GM04504 (cell line): ENCODE results near the gene TOP1.
"Not testable (repeated sequence)": the region's sequence is repeated elsewhere in the genome, so short reads cannot be mapped to it uniquely, and the experiment has no call there.

Source experiments
- DNase-seq: peaks from one replicate; pipeline ENCODE4 v3.0.0-alpha.2; 2012; ENCODE audit warnings: low read depth

TOP1 gene

DNA sequence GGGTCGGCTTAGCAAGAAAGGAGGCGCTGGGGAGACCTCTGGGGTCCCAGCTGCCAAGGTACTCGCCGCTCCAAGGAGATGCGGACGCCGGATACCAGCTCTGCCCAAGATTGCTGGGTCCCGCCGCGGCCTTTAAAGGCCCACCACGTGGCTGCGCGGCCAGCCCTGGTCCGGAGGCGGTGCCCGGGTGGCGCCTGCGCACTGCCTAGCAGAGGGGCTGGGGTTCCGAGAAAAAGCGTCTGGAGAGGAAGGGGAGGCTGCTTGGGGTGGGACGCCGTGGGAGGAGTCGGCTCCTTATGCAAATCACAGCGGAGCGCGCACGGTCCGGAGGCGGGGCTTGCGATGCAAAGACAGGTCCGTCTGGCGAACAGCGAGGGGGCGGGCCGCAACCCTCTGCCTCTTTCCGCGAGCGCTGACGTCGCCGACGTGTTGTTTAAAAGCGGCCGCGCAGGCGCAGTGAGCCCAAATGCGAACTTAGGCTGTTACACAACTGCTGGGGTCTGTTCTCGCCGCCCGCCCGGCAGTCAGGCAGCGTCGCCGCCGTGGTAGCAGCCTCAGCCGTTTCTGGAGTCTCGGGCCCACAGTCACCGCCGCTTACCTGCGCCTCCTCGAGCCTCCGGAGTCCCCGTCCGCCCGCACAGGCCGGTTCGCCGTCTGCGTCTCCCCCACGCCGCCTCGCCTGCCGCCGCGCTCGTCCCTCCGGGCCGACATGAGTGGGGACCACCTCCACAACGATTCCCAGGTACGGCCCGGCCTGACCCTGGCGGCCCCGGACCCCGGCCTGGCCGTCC lies at the start of gene TOP1:
TOP1 (plus strand) TSS at position 464 of the 791 bp plus-strand sequence; CDS start at position 710, 246 bp downstream.
- DNase-seq, result peak; percentile 99

DNA sequence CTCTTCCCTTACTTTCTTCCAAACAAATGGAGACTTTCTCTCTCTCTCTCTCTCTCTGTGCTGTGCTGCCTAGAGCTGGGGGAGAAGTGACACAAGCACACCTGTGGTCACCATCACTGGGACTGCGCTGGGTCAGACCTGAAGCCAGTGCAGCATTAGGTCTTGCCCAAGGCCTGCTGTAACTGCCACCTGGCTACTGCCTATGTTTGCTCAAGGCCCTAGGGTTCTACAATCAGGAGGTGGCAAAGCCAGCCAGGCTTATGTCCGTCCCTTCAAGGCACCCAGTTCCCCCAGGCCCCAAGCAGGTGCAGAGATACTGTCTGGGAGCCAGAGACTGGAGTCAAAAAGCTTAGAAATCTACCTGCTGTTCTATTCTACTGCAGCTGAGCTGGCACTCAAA lies 49.4 kb upstream of the TOP1 start:
- DNase-seq, result no peak

DNA sequence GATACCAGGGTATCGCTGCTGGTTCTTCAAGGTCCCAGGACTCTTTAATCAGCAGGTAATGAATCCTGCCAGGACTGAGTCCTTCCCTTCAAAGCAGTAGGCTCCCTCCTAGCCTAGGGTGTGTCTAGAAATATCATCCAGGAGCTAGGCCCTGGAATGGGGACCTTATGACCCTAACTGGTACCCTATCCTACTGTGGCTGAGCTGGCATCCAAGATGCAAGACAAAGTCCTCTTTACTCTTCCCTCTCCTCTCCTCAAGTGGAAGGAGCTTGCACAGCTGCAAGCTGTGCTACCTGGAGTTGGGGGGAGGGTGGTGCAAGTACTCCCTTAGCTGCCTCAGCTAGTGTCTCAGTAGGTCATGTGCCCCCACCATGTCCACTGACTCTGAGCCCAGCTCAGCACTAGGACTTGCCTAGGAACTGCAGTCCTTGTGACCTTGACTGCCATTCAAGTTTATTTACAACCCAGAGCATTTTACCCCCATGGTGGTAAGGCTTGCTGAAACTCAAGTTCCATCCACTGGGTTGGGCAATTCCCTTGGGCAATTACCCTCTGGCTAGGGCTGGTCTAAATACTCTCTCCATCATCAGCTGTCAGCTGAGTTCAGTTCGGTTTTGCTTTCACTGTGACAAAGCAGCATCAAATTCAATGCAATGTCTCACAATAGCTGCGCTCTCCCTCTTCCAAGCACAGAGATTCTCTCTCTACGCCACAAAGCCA lies 48.4 kb upstream of the TOP1 start:
- DNase-seq, result no peak

DNA sequence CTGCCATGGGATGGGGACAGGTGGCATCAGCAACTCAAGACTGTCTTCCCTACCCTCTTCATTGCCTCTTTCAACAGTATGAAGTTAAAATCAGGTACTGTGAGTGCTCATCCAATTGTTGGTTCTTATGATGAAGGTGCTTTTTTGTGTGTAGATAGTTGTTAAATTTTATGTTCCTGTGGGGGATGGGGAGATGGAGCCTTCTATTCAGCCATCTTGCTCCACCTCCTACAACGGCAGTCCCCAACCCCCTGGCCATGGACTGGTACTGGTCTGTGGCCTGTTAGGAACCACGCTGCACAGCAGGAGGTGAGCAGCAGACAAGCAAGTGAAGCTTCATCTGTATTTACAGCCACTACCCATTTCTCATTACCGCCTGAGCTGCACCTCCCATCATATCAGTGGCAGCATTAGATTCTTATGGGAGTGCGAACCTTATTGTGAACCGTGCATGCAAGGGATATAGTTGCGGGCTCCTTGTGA lies 47.8 kb upstream of the TOP1 start:
- DNase-seq, result no peak

DNA sequence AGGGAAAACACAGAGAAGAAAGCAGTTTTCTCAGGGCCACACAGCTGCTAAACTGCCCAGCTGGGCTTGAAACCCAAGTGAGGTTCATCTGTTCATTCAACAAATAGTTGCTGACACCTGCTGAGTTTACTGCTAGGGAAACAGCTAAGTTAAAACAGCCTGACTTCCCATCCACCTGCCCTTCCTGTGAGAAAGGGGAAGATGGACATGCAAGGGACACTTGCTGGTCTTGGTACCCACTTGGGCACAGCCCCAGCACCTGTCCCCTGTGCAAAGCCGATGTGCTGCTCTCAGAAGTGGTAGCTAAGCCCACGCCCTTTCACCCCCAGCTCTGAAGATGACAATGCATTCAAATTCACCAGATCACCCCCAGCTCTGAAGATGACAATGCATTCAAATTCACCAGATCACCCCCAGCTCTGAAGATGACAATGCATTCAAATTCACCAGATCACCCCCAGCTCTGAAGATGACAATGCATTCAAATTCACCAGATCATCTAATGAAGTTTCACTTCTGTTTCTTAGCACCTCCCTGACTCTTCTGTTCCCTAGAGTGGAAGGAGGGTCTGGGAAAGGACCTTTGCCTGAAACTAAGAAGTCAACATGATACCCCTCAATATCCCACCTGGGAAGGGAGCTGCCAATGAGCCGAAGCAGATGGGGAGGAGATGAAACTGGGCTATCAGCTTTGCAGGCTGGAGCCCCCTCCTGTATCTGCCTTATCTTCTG lies 46.0 kb upstream of the TOP1 start:
- DNase-seq, result no peak

DNA sequence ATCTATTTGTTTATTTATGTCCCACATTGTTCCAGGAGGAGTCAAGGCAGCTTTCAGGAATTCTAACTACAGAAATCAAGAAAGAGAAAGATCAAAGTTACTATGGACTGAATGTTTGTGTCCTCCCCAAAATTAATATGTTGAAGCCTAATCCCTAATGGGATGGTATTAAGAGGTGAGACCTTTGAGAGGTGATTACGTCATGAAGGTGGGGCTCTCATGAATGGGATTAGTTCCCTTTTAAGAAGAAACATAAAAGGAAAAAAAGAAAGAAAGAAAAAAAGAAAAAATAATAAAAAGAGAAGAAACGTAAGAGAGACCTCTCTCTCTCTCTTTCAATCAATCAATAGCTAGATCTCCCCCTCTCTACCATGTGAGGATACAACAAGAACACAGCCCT lies 44.7 kb upstream of the TOP1 start:
- DNase-seq, result no peak

DNA sequence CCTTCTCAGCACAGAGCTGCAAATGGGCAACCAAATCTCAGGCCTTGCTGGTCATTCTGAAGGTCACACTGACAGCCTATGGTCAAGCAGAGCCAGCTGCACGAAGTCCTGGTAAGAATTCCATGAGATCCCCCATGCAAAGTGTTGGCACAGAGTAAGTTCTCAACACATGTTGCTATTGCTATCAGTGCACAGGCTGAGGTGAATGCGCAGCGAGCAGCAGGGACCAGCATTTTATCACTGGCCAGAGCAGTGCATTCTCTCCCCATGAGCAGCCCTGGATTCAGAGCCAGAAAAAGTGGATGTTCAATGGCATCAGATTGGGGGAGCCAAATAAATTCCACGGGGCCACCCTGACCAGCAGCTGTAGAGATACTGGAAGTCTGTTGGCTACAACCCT lies 44.1 kb upstream of the TOP1 start:
- no peak for DNase-seq

DNA sequence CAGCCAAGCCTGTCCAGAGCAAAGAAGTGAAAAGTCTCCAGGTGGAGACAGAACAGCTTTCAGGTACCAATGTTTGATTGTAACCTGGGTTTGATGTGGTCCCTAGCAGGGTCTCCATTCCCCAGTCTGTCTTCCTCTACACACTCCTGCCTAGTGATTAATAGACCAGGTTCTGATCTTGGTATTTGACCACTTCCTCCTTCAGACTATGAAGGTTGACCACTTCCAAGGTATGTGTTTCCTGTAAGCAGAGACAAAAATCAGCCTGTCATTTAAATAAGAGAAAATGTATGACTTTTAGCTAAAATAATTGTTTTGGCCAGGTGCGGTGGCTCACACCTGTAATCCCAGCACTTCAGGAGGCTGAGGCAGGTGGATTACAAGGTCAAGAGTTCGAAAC lies 41.8 kb upstream of the TOP1 start:
- DNase-seq, result no peak

DNA sequence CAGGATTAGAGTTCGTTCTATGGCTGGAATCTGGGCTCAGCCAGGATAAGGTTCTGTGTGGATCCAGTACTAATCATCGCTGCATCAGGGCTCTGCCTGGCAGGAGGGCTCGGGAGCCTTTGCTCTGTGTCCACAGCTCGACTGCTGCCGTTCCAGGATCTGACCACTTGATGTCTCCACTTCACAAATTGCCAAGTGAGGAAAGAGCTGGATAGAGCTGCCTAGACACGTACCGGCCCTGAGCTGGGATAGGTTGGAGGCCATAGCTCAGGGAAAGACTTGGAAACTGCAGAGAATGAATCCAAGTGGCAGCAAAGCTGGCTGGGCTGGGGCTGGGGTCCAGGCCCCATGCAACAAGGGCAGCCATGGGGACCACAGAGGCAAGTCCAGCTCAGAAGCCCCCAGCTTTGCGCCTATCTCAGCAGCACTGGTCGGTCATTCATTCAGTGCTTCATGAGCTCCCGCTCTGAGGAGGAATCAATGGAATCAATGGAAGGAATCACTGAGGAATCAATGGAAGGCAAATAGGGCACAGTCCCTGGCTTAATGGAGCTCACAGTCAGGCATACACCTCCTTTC lies 38.0 kb upstream of the TOP1 start:
- DNase-seq, result peak; percentile 74

DNA sequence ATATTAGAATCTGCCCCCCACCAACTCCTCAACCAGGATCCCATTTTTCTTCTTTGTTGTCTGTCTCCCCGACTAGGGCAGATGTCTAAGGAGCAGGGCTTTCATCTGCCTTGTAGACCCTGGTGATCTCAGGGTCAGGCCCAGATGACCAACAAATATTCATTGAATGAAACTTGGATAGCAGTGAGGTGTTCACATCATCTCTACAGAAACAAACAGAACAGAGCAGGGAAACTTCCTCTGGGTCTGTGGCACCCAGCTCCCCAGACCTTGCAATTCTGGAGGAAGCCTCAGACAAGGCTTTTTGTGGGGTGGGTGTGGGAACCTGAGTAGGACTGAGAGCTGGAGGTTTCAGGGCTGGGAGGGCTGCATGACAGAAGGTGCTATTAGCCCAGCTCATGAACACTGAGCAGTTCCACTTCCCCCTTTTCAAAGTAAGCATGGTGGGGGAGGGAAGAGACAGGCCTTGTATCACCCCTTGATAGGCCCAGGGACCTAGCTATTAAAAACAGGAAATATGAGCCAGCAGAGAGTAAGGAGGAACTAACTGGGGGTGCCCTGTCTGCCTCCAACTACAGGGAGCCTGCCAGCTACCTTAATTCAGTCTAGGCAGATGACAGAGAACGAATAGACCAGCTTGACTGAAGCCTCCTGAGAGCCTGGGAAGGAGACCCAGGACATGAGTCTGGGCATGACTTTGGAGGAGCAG lies 37.3 kb upstream of the TOP1 start:
- no peak for DNase-seq

DNA sequence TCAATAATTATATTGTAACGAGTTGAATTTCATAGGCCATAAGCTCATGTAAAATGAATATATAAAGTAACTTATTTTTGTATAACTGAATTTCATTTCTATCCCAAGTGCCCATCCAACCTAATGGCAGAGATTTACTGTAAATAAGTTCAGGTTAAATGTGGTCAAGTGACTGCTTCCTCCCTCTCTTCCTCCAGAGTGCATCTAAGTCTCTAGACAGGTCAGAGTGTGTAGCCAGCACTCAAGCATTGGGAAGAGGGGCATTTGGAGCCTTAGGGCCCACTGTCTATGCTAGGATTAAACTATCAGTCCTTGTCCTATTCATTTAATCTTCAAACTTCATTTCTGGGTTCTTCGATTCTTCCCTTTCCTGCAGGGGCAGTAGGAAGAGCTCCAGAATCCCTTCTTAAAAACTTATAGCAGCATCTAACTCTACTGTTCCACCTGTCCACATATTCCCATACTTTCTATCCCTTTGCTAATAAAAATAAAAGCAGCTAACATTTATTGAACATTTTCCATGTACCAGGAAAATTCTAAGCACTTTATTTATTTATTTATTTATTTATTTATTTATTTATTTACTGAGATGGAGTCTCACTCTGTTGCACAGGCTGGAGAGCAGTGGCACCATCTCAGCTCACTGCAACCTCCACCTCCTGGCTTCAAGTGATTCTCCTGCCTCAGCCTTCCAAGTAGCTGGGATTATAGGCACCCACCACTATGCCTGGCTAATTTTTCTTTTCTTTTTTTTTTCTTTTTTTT lies 36.1 kb upstream of the TOP1 start:
- DNase-seq, result no peak

DNA sequence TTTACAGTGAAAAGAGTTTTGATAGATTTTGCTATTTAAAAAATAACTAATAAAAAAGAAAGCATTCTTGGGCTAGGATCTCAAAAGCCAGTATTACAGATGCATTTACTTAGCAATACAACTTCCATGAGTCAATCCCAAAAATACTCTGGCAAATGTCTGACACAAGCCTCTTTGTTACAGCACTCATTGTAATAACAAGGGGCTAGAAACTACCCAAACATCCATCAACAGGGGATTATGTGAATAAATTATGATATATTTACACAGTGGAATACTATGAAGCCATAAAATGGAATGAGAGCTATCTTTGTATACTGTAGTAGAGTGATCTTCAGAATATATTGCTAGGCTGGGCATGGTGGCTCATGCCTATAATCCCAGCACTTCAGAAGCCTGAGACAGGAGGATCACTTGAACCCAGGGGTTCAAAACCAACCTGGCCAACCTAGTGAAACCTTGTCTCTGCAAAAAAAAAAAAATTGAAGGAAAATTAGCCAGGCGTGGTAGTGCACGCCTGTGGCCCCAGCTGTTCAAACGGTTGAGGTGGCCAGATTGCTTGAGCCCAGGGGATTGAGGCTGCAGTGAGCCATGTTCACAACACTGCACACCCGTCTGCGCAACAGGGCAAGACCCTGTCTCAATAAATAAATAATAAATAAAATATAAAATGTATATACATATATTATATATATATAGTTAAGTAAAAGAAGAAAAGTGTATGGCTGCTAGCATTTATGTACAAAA lies 34.7 kb upstream of the TOP1 start:
- no peak for DNase-seq

DNA sequence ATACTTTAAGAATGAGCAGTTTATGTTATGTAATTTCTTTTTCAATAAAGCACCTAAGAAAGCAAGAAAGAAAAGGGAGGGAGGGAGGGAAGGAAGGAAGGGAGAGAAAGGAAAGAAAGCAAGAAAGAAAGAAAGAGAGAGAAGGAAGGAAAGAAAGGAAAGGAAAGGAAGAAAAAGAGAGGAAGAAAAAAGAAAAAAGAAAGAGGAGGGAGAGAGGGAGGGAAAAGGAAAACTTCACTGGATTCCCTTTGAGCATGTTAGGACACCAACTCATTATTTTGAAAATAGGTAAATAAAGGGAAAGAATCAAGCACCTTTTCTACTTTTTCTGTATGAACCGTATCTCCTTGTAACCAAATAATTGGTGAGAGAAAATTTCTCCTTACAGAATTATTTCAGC lies 32.3 kb upstream of the TOP1 start:
- DNase-seq, result no peak

DNA sequence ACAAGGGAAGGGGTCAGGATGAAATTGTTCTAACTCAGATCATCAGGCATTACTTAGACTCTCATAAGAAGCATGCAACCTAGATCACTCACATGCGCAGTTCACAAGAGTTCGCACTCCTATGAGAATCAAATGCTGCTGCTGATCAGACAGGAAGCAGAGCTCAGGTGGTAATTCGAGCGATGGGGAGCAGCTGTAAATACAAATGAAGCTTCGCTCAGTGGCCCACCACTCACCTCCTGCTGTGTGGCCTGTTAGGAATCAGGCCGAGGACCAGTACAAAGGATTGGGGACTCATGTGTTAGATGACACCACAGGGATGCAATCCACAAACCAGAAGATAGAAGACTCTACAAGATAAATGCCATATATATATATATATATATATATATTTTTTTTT lies 31.5 kb upstream of the TOP1 start:
- DNase-seq, result no peak

DNA sequence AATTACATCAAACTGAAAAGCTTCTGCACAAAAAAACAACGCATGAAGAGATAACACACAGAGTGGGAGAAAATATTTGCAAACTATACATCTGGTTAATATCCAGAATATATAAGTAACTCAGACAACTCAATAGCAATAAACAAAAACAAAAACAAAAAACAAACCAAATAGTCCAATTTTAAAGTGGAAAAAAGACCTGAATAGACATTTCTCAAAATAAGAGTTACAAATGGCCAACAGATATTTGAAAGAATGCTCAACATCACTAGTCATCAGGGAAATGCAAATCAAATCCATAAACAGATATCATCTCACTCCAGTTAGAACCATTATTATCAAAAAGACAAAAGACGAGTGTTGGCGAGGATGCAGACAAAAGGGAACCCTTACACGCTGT lies 28.8 kb upstream of the TOP1 start:
- no peak for DNase-seq

DNA sequence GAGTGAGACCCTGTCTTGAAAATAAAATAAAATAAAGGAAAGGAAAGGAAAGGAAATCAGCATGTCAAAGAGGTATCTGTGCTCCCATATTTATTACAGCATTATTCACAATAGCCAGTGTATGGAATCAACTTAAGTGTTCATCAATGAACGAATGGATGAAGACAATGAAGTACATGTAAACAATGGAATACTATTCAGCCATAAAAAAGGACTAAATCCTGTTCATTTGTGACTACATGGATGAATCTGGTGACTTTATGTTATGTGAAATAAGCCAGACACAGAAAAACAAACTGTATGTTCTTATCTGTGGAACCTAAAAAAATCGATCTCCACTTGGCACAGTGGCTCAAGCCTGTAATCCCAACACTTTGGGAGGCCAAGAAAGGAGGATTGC lies 28.0 kb upstream of the TOP1 start:
- no peak for DNase-seq

DNA sequence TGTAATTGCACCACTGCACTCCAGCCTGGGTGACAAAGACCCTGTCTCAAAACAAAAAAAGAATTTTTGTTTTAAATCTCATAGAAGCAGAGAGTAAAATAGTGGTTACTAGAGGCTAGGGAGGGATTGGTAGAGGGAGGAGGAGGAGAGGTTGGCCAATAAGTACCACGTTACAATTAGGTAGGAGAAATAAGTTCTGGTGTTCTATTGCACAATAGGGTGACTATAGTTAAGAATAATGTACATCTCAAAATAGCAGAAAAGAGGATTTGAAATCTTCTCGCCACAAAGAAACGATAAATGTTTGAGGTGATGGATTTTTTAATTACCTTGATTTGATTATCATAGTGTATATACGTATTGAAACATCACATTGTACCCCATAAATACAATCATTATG lies 27.1 kb upstream of the TOP1 start:
- no peak for DNase-seq

DNA sequence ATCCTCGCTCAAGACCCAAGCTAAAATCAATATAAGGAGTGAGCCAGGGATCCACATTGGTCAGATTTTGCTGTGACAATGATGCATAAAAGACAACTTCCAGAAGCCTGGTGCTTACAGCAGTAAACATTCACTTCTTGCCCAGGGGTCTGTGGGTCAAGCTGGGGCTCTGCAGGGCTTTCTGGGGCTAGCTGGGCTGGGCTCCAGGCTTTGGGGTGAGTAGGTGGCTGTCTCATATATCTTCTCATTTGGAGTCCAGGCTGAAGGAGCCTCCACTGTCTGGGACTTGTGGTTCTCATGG lies 25.8 kb upstream of the TOP1 start:
- no peak for DNase-seq

DNA sequence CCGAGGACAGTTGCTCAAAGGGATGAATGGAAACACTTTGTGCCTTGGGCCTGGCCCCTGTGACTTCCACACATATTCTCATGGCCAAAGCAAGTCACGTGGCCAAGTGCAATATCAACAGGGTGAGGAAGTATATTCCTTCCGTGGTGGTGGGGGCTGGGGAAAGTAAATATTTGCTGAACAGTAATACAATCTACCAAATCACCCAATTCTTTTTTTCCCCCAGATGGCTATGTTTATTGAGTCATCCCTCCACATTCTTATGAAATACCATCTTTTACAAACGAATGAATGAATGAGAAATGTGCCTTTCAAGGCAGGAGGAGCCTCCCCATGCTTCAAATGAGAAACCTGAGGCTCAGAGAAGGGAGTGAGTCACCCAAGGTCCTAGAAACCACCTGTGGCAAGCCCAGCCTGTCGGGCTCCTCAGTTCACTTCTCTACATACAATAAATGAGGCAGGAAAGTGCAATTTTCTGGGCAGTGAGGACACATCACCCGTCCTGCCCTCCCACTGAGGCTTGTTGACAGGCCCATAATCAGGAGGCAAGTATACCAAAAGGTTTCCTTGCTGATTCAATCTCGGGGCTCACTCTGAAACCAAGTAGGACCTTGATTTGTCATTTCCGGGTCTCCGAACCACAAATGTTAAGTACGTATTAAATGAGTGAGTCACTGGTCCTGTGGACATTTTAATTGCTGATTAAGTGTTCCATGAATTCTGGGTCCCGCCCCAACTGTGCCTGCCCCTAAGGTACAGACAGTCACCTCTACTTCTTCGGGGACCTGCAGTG lies 25.3 kb upstream of the TOP1 start:
- peak; percentile 94 for DNase-seq

DNA sequence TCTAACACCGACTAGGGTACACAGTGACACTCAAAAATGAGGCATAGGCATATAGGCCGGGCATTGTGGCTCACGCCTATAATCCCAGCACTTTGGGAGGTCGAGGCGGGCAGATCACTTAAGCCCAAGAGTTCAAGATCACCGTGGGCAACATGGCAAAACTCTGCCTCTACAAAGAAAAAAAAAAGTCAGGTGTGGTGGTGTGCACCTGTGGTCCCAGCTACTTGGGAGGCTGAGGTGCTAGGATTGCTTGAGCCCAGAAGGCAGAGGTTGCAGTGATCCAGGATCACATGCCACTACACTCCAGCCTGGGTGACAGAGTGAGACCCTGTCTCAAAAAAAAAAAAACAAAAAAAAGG lies 24.7 kb upstream of the TOP1 start:
- DNase-seq, result not testable (repeated sequence)
